SK-N-SH treated with all-trans-retinoic acid at 6 μM for 48 hours (cell line): ENCODE measurements around the gene TLNRD1.

Experiments
- ATAC-seq: fragments of 200-7000 bp; cut with Tn5 transposase; 3 replicates; pipeline ENCODE4 v1.9.1; 2020; ENCODE audit warnings: mild to moderate bottlenecking, moderate library complexity
- ARNTL ChIP-seq: fragments of 450-650 bp; formaldehyde crosslinking; IDR thresholded peaks from 2 replicates; pipeline ENCODE4 v1.5.0; 2020; ENCODE audit warnings: low read depth, mild to moderate bottlenecking, moderate library complexity, borderline replicate concordance
- BACH2 ChIP-seq: fragments of 250-450 bp; sonication (Bioruptor Pico); IDR thresholded peaks from 2 replicates; pipeline ENCODE4 v1.9.0; 2021; ENCODE audit warnings: mild to moderate bottlenecking, borderline replicate concordance
- CSDC2 ChIP-seq: fragments of 250-450 bp; sonication (Bioruptor Pico); IDR thresholded peaks from 2 replicates; pipeline ENCODE4 v1.5.0; 2020; ENCODE audit warnings: mild to moderate bottlenecking, moderate library complexity
- ESRRG ChIP-seq: fragments of 250-450 bp; sonication (Bioruptor Pico); IDR thresholded peaks from 2 replicates; pipeline ENCODE4 v1.6.1; 2021; ENCODE audit warnings: mild to moderate bottlenecking
- GLIS3 ChIP-seq: fragments of 250-450 bp; sonication (Bioruptor Pico); IDR thresholded peaks from 2 replicates; pipeline ENCODE4 v1.5.0; 2020; ENCODE audit warnings: mild to moderate bottlenecking, moderate library complexity
- ISL1 ChIP-seq: fragments of 250-450 bp; sonication (Bioruptor Pico); IDR thresholded peaks from 2 replicates; pipeline ENCODE4 v2.1.2; 2022; ENCODE audit warnings: mild to moderate bottlenecking, moderate library complexity
- OSR1 ChIP-seq: fragments of 250-450 bp; sonication (Bioruptor Pico); IDR thresholded peaks from 2 replicates; pipeline ENCODE4 v1.8.0; 2022; ENCODE audit warnings: moderate library complexity, mild to moderate bottlenecking, inconsistent platforms
- PPARA ChIP-seq: fragments of 250-450 bp; sonication (Bioruptor Pico); IDR thresholded peaks from 2 replicates; pipeline ENCODE4 v1.5.0; 2020; ENCODE audit warnings: mild to moderate bottlenecking, borderline replicate concordance
- RARB ChIP-seq: fragments of 250-450 bp; sonication (Bioruptor Pico); IDR thresholded peaks from 2 replicates; pipeline ENCODE4 v1.8.0; 2021; ENCODE audit warnings: mild to moderate bottlenecking, moderate library complexity
- SNAI2 ChIP-seq: fragments of 250-450 bp; sonication (Bioruptor Pico); IDR thresholded peaks from 2 replicates; pipeline ENCODE4 v1.5.0; 2020; ENCODE audit warnings: mild to moderate bottlenecking, moderate library complexity
- TCF4 ChIP-seq: fragments of 250-450 bp; sonication (Bioruptor Pico); IDR thresholded peaks from 2 replicates; pipeline ENCODE4 v1.8.0; 2021; ENCODE audit warnings: mild to moderate bottlenecking, moderate library complexity, borderline replicate concordance
- TOX ChIP-seq: fragments of 250-450 bp; sonication (Bioruptor Pico); IDR thresholded peaks from 2 replicates; pipeline ENCODE4 v1.8.0; 2021; ENCODE audit warnings: mild to moderate bottlenecking, moderate library complexity, borderline replicate concordance
- ZC3H10 ChIP-seq: fragments of 250-450 bp; sonication (Bioruptor Pico); IDR thresholded peaks from 2 replicates; pipeline ENCODE4 v1.5.1; 2021; ENCODE audit warnings: mild to moderate bottlenecking, moderate library complexity
- ZFP3 ChIP-seq: fragments of 250-450 bp; sonication (Bioruptor Pico); IDR thresholded peaks from 2 replicates; pipeline ENCODE4 v1.5.0; 2020; ENCODE audit warnings: mild to moderate bottlenecking, moderate library complexity
- ZFP30 ChIP-seq: fragments of 450-650 bp; formaldehyde crosslinking; IDR thresholded peaks from 2 replicates; pipeline ENCODE4 v1.5.0; 2022; ENCODE audit warnings: mild to moderate bottlenecking, moderate library complexity
- ZNF565 ChIP-seq: fragments of 450-650 bp; formaldehyde crosslinking; conservative IDR thresholded peaks from 2 replicates; pipeline ENCODE4 v1.5.0; 2020; ENCODE audit warnings: low read depth, mild to moderate bottlenecking, moderate library complexity
- ZNF70 ChIP-seq: fragments of 450-650 bp; formaldehyde crosslinking; IDR thresholded peaks from 2 replicates; pipeline ENCODE4 v1.5.0; 2020; ENCODE audit warnings: mild to moderate bottlenecking, moderate library complexity
- ZNF8 ChIP-seq: fragments of 450-650 bp; formaldehyde crosslinking; IDR thresholded peaks from 2 replicates; pipeline ENCODE4 v1.5.0; 2020; ENCODE audit warnings: mild to moderate bottlenecking, moderate library complexity
- TF ChIP-seq, protein P1 (sequence below): fragments of 250-450 bp; sonication (Bioruptor Pico); IDR thresholded peaks from 2 replicates; pipeline ENCODE4 v1.5.1; 2020; ENCODE audit warnings: low read depth, mild to moderate bottlenecking, moderate library complexity
- TF ChIP-seq, protein P2 (sequence below): fragments of 250-450 bp; sonication (Bioruptor Pico); IDR thresholded peaks from 2 replicates; pipeline ENCODE4 v1.8.0; 2021; ENCODE audit warnings: low read depth, mild to moderate bottlenecking, moderate library complexity, borderline replicate concordance
- TF ChIP-seq, protein P3 (sequence below): fragments of 250-450 bp; sonication (Bioruptor Pico); IDR thresholded peaks from 2 replicates; pipeline ENCODE4 v1.8.0; 2020; ENCODE audit warnings: mild to moderate bottlenecking, moderate library complexity, borderline replicate concordance
- TF ChIP-seq, protein P4 (sequence below): fragments of 250-450 bp; sonication (Bioruptor Pico); IDR thresholded peaks from 2 replicates; pipeline ENCODE4 v1.5.1; 2021; ENCODE audit warnings: mild to moderate bottlenecking, moderate library complexity

Gene TLNRD1

DNA sequence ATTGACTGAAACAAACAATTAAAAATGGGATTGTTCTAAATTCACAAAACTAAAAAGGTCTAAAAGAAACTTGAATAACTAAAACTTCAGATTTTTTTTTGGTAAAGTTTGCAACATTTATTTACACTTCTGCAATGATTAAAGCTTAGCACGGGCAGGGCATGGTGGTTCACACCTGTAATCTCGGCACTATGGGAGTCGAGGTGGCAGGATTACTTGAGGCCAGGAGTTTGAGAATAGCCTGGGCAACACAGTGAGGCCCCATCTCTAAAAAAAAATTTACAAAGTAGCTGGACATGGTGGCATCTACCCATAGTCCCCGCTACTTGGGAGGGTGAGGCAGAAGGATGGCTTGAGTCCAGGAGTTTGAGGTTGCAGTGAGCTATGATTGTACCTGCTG is 31.6 kb downstream of the TLNRD1 start:
- TF ChIP-seq ZNF565 (CRISPR knock-in tag) (no peak), ARNTL (CRISPR knock-in tag) (no peak), ZC3H10 (CRISPR knock-in tag) (no peak), SNAI2 (CRISPR knock-in tag) (no peak), PPARA (CRISPR knock-in tag) (no peak), ZNF8 (CRISPR knock-in tag) (no peak), TOX (no peak), CSDC2 (CRISPR knock-in tag) (no peak), ISL1 (CRISPR knock-in tag) (no peak)
- ATAC-seq: no peak

DNA sequence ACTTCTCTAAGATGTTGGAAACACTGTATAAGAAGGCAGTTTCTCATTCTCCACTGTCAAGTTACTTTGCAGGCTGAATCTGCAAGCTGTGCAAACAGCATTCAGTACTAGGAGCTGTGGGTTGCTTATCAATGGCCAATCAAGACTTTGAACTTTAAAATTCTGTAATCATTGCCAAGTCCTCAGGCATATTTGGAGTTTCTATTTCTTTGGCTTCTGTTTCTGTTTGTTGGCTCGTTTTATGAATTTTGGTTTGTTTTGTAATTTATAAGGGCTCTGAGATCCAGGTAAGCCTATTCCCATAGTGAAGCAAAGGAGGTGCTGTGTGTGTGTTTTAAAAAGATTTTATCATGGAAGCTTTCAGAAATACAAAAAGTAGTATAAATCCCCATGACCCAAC is 32.1 kb downstream of the TLNRD1 start:
- ATAC-seq: no peak
- TF ChIP-seq ISL1 (CRISPR knock-in tag) (no peak), ZC3H10 (CRISPR knock-in tag) (no peak), RARB (CRISPR knock-in tag) (no peak), ZNF70 (CRISPR knock-in tag) (no peak), ZFP3 (CRISPR knock-in tag) (no peak), BACH2 (CRISPR knock-in tag) (no peak), TOX (no peak), SNAI2 (CRISPR knock-in tag) (no peak), GLIS3 (CRISPR knock-in tag) (no peak)
- TF ChIP-seq, protein P1, sequence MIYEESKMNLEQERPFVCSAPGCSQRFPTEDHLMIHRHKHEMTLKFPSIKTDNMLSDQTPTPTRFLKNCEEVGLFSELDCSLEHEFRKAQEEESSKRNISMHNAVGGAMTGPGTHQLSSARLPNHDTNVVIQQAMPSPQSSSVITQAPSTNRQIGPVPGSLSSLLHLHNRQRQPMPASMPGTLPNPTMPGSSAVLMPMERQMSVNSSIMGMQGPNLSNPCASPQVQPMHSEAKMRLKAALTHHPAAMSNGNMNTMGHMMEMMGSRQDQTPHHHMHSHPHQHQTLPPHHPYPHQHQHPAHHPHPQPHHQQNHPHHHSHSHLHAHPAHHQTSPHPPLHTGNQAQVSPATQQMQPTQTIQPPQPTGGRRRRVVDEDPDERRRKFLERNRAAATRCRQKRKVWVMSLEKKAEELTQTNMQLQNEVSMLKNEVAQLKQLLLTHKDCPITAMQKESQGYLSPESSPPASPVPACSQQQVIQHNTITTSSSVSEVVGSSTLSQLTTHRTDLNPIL: no peak
- TF ChIP-seq, all 23 proteins: peak for 0

DNA sequence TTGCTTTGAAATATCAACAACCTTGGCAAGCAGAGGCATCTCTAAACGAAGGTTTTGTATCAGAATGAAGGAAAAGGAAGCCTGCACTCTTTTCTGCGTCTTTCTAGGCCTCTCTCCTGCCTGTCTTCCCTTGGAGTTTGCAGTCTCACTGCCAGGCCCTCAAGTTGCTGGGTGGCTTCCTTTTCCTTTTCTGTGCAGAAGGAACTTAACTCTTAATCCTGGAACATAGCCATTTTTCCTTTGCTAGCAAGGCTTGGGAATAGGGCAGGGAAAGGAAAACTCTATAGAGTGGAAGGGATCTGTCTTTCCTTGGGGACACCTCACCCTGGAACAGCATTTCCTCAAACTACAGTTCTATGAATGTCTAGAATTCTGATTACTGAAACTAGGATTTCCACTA is 32.8 kb downstream of the TLNRD1 start:
- TF ChIP-seq ZFP30 (no peak), TCF4 (no peak)
- ATAC-seq: no peak

DNA sequence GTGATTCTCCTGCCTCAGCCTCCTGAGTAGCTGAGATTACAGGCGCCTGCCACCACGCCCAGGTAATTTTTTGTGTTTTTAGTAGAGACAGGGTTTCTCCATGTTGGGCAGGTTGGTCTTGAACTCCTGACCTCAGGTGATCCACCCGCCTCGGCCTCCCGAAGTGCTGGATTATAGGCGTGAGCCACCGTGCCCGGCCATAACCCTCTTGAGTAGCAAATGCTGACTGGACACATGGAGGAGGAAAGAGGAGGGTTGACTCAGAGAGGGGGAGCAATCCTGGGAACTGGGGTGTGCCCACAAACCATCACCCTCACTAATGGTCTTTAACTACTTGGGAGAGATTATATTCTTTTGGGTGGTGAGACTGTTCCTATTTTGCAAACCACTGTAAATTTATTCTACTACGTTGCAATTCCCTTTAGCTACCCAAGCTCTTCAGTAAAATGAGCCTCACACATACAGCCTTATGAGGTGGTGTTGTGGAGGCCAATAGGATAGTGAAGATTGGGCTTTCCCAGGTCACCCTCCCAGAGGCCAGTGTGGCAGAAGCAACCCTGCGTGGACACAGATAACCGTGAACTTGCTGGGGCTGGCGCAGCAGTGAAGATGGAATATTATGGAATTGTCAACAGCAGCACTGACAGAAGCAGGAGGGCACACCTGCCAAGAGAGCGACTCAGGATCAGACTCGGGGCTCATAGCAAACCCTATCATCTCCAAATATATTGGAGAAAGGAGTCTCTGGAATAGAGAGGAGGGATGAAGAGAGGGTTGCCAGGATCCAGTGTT is 37.4 kb downstream of the TLNRD1 start:
- TF ChIP-seq ESRRG (CRISPR knock-in tag) (no peak), ISL1 (CRISPR knock-in tag) (no peak), ZC3H10 (CRISPR knock-in tag) (no peak), PPARA (CRISPR knock-in tag) (no peak), TOX (no peak), TCF4 (no peak), ZNF565 (CRISPR knock-in tag) (no peak), OSR1 (no peak), BACH2 (CRISPR knock-in tag) (no peak), SNAI2 (CRISPR knock-in tag) (no peak), CSDC2 (CRISPR knock-in tag) (no peak)
- TF ChIP-seq, protein P2, sequence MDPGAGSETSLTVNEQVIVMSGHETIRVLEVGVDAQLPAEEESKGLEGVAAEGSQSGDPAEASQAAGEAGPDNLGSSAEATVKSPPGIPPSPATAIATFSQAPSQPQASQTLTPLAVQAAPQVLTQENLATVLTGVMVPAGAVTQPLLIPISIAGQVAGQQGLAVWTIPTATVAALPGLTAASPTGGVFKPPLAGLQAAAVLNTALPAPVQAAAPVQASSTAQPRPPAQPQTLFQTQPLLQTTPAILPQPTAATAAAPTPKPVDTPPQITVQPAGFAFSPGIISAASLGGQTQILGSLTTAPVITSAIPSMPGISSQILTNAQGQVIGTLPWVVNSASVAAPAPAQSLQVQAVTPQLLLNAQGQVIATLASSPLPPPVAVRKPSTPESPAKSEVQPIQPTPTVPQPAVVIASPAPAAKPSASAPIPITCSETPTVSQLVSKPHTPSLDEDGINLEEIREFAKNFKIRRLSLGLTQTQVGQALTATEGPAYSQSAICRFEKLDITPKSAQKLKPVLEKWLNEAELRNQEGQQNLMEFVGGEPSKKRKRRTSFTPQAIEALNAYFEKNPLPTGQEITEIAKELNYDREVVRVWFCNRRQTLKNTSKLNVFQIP (CRISPR knock-in tag): no peak
- TF ChIP-seq, protein P3, sequence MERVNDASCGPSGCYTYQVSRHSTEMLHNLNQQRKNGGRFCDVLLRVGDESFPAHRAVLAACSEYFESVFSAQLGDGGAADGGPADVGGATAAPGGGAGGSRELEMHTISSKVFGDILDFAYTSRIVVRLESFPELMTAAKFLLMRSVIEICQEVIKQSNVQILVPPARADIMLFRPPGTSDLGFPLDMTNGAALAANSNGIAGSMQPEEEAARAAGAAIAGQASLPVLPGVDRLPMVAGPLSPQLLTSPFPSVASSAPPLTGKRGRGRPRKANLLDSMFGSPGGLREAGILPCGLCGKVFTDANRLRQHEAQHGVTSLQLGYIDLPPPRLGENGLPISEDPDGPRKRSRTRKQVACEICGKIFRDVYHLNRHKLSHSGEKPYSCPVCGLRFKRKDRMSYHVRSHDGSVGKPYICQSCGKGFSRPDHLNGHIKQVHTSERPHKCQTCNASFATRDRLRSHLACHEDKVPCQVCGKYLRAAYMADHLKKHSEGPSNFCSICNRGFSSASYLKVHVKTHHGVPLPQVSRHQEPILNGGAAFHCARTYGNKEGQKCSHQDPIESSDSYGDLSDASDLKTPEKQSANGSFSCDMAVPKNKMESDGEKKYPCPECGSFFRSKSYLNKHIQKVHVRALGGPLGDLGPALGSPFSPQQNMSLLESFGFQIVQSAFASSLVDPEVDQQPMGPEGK (CRISPR knock-in tag): no peak
- TF ChIP-seq, protein P1: no peak
- TF ChIP-seq, protein P4, sequence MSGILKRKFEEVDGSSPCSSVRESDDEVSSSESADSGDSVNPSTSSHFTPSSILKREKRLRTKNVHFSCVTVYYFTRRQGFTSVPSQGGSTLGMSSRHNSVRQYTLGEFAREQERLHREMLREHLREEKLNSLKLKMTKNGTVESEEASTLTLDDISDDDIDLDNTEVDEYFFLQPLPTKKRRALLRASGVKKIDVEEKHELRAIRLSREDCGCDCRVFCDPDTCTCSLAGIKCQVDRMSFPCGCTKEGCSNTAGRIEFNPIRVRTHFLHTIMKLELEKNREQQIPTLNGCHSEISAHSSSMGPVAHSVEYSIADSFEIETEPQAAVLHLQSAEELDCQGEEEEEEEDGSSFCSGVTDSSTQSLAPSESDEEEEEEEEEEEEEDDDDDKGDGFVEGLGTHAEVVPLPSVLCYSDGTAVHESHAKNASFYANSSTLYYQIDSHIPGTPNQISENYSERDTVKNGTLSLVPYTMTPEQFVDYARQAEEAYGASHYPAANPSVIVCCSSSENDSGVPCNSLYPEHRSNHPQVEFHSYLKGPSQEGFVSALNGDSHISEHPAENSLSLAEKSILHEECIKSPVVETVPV (CRISPR knock-in tag): no peak
- TF ChIP-seq, all 23 proteins: peak for 0
- ATAC-seq: no peak
